SIG-M5 treated with dmso at 0.1 percent for 504 hours (cell line): ENCODE data around the gene CYP2B6.
"Not testable (repeated sequence)": the region's sequence is repeated elsewhere in the genome, so short reads cannot be mapped to it uniquely, and the experiment has no call there.

ENCODE experiments used
- DNase-seq: peaks from one replicate; lab custom pipeline; 2025; ENCODE audit not compliant: unreplicated experiment; lab: John Stamatoyannopoulos, UW

Gene CYP2B6

DNA sequence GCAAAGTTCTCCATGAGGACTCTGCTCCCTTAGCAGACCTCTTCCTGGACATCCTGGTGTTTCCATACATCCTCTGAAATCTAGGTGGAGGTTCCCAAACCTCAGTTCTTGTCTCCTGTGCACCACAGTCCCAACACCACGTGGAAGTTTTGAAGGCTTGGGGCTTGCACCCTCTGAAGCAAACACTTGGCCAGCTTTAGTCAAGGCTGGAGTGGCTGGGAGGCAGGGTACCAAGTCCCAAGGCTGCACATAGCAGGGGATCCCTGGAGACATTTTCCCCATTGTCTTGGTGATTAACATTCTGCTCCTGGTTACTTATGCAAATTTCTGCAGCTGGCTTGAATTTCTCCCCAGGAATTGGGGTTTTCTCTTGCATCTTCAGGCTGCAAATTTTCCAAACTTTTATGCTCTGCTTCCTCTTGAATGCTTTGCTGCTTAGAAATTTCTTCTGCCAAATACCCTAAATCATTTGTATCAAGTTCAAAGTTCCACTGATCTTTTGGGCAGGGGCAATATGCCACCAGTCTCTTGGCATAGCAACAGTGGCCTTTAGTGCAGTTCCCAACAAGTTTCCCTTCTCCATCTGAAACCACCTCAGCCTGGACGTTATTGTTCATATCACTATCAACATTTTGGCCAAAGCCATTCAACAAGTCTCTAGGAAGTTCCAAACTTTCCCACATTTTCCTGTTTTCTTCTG, 10.2 kb upstream of the CYP2B6 start:
- DNase-seq = not testable (repeated sequence)

DNA sequence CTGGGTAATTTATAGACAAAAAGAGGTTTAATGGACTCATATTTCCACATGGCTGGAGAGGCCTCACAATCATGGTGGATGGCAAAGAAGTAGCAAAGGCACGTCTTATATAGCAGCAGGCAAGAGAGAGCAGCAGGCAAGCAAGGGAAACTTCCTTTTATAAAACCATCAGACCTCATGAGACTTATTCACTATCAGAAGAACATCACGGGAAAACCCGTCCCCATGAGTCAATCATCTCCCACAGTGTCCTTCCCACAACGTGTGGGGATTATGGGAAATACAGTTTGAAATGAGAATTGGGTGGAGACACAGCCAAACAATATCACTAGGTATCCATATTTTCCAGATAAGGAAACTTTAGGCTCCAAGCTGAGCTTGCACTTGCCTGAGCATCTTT, 9.5 kb upstream of the CYP2B6 start:
- no peak for DNase-seq

DNA sequence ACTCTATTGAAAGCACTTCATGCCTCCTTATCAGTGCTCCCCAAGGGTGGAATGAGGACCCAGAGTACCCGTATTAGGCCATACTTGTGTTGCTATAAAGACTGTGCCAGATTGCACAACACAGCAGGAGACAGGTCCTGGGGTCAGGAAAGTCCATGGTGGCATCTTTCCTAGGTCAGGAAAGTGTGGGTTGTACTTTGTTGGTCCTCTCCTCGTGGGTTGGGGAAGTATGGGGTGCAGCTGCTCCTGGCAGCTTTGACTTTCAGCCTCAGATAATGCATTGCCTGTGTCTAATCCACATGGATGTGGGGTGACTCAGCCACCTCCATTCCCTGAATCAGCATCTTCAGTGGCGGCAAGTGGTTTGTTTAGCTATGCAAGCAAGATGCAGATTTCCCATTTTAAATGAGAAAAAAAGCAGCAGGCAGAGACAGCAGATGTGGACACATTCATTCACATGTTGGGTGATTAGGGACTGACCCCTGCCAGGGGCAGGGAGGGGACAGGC, 8.4 kb upstream of the CYP2B6 start:
- no peak for DNase-seq

DNA sequence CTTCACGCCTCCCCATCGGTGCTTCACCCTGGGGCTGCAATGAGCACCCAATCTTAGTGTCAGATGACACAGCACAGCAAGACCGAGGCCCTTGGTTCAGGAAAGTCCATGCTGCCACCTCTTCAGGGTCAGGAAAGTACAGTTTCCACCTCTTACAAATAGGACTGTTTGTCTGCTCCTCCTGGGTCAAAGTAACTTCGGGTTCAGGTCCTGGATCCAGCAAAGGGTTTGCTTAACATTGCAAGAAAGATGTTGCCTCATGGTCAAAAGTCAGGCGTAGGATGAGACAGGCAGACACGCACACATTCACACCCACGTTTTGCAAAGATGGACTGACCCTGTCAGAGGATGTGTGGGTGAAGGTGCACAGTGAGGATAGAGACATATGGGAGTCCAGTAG, 1.6 kb upstream of the CYP2B6 start:
- no peak for DNase-seq

DNA sequence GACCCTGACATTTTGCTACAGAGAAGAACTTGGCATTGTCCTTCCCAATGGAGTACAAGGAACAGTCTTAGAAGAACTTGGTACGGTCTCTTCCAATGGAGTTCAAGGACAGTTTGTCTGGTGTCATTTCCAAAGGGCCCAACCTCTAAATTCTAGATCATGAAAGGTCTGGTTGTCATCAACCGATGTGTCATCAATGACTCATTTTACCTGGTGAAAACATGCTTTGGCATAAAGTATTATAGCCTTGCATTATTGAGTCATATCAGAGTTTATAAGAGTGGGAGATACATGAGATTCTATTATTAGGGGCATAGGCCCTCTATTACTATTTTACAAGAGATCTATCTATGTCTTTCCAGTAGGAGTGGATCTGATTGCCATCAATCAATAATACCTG, 4.3 kb downstream of the CYP2B6 start:
- DNase-seq = no peak

DNA sequence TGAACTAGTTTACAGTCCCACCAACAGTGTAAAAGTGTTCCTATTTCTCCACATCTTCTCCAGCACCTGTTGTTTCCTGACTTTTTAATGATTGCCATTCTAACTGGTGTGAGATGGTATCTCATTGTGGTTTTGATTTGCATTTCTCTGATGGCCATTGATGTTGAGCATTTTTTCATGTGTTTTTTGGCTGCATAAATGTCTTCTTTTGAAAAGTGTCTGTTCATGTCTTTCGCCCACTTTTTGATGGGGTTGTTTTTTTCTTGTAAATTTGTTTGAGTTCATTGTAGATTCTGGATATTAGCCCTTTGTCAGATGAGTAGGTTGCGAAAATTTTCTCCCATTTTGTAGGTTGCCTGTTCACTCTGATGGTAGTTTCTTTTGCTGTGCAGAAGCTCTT, 7.9 kb downstream of the CYP2B6 start:
- not testable (repeated sequence) for DNase-seq

DNA sequence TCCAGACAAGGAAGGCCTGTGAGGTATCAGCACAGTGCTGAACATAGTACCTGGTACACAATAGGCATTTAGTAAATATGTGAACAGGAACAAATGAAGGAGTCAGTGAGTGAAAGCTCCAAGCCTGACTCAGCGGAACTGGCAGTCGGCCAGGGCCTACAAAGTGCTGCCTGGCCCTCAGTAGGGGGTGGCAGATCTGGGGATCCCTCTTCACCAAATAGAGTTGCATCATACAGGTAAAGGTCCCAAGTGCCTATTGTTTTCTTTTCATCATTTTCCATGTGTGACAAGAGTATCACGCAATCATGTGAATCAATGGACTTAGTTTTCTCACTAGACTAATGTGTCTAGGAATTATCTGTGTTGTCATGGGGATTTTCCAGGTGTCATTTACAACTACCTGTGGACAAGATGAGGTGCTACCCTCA, 9.2 kb downstream of the CYP2B6 start:
- DNase-seq = no peak

DNA sequence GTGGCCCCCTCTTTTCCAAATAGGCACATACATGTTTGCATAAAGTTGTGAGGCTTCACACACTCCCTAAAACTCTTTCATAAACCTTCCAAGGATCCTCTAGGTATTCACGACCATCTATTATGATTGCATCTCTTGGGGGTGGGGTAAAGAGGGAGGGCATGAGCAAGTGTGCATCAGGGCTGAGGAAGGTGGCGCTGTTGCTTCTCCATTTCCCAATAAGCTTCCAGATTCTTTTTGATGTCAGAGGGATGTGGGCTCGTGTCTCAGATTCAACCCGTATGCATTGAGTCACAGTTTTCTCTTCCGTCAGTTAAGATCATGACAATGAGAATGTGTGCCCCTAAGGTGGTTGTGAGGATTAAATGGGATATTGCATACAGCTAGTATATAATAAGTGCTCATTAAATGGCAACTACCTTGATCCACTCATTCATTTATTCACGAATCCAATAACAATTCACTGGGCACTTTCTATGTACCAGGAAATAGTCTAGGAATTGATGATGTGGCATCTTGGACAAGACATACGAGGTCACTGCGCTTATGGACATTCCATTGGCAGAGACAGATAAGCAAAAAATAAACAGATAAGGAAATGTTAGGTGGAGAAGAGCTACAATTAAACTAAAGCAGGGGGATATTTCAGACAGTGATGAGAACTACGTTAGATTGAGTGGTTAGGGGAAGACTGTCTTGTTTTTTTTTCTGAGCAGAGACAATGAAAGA, 10.3 kb downstream of the CYP2B6 start:
- no peak for DNase-seq

DNA sequence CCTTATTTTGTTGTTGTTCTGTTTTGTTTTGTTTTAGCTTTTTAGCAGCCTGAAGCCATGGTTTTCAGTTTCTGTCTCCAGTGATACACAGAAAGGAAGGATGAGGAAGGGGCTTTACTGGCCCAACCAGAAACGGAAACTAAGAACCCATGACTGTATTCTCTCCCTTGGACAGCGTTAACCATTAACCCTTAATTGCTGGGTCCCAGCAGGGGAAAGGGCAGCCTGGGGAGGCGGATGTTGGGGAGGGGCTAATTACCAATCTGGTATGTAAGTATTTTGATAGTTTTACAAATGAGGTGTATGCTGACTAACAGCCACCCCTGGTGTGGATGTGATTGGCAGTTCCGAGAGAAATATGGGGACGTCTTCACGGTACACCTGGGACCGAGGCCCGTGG, 12.6 kb downstream of the CYP2B6 start:
- DNase-seq = not testable (repeated sequence)

DNA sequence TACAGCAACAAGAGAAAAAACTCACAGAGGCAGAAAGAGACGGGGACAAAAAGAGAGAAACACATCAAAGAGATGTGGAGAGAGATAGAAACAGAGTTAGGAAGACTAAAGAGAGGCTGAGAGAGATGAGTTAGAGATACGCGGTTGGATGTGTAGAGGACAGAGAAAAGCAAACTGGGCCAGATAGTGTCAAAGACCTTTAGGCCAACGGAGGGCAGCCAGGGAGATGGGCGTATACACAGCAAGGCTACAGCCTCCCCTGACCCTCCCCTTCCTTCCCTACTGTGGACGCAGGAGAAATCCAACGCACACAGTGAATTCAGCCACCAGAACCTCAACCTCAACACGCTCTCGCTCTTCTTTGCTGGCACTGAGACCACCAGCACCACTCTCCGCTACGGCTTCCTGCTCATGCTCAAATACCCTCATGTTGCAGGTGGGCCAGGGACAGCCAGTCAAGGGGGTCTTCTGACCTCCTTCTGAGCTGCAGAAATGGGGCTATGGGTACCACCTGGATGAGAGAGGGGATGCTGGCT, 18.7 kb downstream of the CYP2B6 start:
- DNase-seq = no peak

DNA sequence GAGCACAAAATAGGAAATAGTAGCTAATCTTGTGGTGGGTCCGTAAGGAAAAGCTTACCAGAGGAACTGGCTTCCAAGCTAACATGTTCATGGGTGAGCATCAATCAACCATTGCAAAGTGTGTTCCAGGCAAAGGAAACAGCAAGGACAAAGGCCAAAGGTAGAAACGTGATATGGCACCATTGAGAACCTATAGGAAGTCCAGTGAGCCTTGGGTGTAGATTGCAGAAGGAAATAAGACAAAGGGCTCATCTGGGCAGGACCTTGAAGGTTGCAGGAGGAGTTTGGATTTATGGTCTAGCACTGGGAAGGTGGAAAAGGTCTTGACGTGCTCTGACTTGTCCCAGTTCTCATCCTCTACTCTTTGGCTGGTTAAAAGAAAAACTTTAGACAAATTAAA, 22.3 kb downstream of the CYP2B6 start:
- DNase-seq = no peak

DNA sequence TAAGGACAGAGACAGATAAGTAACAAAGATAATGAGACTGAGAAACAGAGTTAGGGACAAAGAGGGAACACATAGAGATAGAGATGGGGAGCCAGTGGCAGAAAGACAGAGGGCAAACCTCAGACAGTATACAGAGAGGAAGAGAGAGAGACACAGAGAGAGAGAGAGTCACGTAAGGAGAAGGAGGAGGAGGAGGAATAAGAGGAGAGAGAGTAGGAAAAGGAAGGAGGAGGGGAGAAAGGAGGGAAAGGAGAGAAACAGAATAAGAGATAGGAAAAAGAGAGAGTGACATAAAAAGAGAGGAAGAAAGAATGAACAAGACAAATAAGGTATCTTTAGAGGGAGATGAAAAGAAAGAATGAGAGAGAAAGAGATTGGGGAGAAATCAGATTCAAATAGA, 23.6 kb downstream of the CYP2B6 start:
- no peak for DNase-seq

DNA sequence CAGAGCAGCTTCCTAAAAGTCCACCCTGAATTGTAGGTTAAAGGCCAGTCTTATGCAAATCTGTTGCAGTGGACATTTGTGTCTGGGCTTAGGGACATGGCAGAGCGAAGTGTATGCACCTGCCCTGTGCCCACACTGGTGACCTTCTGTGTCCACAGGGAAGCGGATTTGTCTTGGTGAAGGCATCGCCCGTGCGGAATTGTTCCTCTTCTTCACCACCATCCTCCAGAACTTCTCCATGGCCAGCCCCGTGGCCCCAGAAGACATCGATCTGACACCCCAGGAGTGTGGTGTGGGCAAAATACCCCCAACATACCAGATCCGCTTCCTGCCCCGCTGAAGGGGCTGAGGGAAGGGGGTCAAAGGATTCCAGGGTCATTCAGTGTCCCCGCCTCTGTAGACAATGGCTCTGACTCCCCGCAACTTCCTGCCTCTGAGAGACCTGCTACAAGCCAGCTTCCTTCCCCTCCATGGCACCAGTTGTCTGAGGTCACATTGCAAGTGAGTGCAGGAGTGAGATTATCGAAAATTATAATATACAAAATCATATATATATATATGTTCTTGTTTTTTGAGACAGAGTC, 25.5 kb downstream of the CYP2B6 start:
- DNase-seq = no peak

DNA sequence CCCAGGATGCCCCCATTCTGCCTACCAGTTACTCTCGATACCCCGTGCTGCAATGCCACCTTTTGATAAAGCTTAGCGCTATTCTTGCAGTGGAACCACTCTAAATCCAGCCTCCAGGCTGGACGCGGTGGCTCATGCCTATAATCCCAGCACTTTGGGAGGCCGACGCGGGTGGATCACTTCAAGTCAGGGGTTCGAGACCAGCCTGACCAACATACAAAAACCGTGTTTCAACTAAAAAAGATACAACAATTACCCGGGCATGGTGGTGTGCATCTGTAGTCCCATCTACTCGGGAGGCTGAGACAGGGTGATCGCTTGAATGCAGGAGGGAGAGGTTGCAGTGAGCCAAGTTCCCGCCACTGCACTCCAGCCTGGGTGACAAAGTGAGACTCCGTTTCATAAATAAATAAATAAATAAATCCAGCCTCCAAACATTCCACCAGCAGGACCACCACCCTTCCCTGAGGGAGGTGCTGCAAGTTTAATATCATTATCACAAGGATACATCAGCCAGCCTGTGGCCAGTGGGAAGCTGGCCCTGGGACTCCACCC, 27.7 kb downstream of the CYP2B6 start:
- no peak for DNase-seq

DNA sequence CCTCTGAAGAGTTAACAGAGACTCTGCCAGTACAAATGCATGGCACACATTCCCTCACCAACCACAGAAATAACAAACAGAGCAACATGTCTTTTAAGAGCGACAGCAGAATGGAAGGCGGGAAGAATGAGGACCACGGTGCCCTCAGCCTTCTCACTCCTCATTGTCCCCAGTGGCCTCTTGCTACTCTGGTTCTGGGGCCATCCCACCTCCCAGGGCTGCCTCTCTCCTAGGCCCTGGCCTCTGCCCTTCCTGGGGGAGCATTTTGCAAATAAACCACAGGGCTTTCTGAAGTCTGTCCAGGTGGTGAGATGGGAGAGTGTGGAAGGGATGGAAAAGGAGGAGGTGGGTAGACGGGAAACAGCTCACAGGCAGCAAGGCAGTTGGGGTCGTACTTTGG, 28.3 kb downstream of the CYP2B6 start:
- DNase-seq = no peak

DNA sequence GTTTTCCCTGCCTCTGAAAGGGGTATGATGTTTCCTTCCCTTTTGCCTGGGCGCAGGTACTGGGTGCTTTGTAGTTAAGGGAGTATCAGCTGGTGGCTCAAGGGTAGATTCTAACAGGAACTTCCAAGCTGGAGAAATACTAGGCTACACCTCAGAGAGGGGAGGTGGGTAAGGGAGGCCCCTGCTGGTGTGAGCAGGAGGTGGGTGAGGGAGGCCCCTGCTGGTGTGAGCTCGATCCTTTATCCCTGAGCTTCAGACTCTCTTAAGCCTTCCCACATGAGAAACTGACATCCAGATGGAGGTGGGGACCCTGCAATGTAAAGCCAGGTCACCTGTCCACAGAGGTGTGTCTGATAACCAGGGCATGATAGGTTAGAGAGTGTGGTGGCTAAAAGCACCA, 32.1 kb downstream of the CYP2B6 start:
- no peak for DNase-seq

DNA sequence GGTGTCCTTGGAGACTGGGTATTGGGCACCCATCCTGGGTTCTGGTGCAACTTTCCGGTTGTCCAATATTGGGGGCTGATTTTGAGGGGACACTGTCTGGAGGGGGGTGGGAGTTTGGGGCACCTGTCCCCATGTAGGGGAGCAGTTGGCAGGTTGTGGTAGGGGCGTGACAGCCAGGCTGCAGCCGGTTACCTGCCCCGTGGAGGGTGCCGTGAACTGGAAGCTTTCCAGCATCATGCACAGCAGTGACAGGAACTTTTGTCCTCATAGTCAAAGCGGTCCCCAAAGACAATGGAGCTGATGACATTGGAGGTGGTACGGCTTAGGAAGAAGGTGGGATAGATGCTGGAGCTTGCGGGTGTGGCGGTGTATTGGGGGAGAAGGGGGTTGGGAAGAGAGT, 34.3 kb downstream of the CYP2B6 start:
- DNase-seq = no peak

DNA sequence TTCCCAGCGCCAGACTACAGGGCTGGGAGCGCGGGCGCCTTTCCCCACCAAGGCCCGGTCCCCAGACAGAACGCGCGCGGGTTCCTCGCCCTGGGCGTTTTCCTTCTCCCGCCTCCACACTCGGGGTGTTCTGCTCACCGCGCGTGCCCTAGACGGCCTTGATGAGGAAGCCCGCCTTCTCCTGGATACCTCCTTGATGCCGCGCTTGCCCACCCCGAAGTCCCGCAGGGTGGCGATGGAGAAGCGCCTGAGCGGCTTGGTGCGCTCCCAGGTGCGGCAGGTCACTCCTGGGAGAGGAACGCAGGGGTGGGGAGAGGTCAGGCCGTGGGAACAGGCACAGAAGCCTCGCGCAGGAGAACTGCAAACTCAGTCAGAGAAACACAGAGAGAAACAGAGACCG, 34.8 kb downstream of the CYP2B6 start:
- DNase-seq = no peak

DNA sequence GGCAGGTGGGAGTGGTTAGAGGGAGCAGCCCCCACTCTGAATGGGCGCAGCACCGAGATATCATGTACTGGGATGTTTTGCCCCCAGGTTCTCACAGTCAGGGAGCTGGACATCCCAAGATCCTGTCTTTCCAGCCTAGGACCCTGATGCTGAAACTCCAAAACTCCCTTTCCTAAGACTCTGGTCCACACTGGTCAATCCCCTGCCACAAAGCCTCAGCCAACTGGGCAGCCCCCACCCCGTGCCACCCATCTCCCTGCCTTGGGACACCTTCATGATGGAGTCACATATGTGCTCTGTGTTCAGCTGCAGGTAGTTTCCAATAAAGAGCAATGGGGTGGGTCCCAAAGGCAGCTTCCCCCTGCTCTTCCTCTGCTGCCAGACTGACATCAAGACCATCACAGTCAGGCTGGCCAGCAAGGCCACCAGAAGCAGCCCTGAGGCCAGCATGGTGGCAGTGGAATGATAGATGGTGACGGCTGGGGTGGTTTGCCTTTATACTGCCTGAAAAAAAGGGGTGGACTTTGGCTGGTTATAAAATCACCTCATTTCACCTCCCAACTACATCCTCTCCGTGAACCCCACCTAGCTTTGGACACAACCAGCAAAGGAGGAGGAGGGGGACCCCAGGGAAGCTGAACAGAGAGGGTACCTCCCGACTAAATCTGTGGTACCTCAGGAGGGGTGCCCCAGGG, 36.3 kb downstream of the CYP2B6 start:
- no peak for DNase-seq

DNA sequence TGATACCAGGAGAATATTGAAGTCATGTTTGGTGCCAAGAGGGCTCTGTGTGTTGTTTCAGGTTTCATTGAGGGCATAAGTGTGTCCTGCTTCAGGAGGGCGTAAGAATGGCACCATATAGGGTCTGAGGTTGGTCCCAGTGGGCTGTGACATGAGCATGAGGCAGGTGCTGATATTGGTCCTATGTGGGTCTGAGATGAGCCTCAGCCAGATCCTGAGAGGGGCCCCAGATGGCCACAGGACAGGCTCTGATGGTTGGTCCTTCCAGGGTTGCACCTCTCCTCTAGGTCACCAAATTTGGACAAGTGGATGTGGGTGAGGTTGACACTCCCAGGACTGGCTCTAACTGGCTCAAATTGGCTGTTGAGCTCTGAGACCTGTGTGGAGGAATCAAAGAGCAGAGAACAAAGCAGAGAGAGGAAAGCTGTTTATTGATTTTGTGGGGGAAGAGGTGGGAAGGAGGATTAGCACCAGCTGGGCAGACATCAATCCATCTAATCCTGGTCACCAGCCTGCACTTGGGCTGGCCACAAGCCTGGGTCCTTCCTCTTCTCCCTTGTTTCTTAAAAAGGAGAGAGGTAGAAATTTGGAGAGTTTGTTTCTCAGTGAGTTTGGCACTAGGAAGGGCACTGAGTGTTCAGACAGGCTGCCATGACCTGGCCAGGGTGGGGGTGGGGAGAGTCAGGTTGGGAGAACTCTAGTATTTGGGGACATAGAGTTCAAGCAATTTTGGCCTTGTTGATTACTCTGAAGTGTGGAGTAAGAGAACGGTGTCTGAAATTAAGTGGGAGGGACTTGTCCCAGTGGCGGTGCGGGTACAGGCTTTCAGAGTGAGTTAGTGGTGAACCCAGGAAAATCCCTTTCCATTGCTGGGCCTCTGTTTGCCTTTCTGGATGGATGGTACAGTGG, 38.7 kb downstream of the CYP2B6 start:
- DNase-seq = no peak
